ENCODE results near the gene CRYBG1. TPM values are rescaled to one million over a fixed set of nuclear protein-coding genes. Genes with fewer than 3 reads are reported as not detected.

The CRYBG1 gene
- total RNA-seq, 1 donor from 2014 or later: 33.6 TPM

DNA sequence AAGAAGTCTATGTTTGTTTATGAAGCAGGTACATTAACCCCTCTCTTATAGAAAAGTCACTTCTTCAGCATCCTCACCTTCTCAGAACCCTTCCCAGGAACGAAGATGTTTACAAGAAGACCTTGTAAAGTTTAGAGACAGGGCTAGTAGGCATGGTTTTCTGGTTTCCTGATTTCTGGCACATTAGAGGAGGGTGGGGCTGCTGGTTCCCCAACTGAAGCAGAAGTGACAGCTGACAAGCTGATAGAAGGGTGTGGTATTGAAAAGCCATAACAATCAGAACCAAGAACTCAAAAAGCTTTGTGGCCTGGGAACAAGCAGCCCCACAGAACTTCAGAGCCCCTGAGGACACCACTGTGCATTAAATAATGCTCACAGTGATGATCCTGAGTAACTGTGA is 177.6 kb downstream of the CRYBG1 start:
- POLR2A ChIA-PET: interaction anchor here (1.6 to 3.5 kb wide), 4 partner anchors 9 to 26 kb away, joined by 9 to 27 read pairs (median 10); no protein-coding TSS in a partner anchor
- CTCF ChIA-PET: interaction anchor here (0.9 to 2.7 kb wide), 3 partner anchors 25 to 30 kb away, joined by 3 to 12 read pairs (median 7); no protein-coding TSS in a partner anchor

DNA sequence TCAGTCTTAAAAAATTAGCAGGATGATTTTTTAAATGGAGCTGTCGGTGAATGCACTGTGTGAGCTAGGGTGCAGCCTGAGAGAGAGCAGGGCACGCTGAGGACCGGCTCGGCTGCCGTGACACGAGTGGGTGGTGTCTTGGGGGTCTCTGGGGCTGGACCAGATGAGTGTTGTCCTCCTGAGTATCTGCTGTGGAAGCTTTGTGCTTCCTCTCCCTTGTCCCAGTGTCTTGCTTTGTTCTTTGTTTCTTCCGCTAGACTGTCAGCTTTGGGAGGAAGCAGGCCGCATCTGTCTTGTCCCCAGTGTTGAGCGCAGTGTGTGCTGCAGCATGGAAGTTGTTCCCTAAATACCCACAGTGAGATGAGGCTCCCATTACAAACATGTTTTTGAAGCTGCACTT is 179.4 kb downstream of the CRYBG1 start:
- TF ChIP-seq, protein P1, sequence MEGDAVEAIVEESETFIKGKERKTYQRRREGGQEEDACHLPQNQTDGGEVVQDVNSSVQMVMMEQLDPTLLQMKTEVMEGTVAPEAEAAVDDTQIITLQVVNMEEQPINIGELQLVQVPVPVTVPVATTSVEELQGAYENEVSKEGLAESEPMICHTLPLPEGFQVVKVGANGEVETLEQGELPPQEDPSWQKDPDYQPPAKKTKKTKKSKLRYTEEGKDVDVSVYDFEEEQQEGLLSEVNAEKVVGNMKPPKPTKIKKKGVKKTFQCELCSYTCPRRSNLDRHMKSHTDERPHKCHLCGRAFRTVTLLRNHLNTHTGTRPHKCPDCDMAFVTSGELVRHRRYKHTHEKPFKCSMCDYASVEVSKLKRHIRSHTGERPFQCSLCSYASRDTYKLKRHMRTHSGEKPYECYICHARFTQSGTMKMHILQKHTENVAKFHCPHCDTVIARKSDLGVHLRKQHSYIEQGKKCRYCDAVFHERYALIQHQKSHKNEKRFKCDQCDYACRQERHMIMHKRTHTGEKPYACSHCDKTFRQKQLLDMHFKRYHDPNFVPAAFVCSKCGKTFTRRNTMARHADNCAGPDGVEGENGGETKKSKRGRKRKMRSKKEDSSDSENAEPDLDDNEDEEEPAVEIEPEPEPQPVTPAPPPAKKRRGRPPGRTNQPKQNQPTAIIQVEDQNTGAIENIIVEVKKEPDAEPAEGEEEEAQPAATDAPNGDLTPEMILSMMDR (IDR thresholded peaks at IDR 0.05): no peak
- peak overlapping the region; percentile 37 for H3K4me3 Mint-ChIP-seq

More for the DNA sequence above, 177.6 kb downstream of the CRYBG1 start:
- ATAC-seq (ENCODE audit: low read depth) (peak; percentile 64), DNase-seq (no peak)
- Mint-ChIP-seq H3K4me1 (peaks cover 68% of the 10 kb centered on the region), H3K9me3 (no peaks in the 10 kb centered on the region), H3K27me3 (no peaks in the 10 kb centered on the region), H3K4me3 (peak overlapping the region; percentile 50), H3K36me3 (ENCODE audit: low read depth) (peaks cover 57% of the 10 kb centered on the region), H3K27ac (peak overlapping the region; percentile 88)
- TF ChIP-seq, protein P1 (IDR thresholded peaks at IDR 0.05): no peak
- intact Hi-C loops (cut with micrococcal nuclease): loop anchor here (1.0 to 2.0 kb wide), 2 partner anchors 8 to 13 kb away; no protein-coding TSS in a partner anchor

DNA sequence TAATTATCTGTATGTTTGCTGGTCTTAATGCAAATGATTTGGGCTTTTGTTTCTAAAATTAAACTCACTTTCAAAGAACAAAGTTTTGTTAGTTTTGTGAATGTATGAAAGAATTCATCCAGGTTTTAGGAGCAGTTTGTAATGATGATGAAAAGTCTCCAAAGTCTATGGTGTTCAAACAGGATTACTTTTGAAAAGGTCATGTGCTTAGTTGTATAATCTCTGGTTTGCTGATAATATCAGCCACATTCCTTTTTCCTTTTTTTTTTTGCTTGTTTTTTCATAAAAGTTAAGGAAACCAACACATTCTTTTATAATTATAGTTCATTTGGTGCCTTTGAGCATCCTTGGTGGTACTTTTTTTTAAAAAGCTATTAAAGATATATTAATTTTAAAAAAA is 179.9 kb downstream of the CRYBG1 start:
- H3K27ac Mint-ChIP-seq: peak overlapping the region; percentile 80
- no peak for DNase-seq
- CTCF ChIA-PET: interaction anchor here (1.0 to 2.7 kb wide), 6 partner anchors 9 to 31 kb away, joined by 3 to 12 read pairs (median 3); no protein-coding TSS in a partner anchor
- POLR2A ChIA-PET: interaction anchor here (0.8 to 3.5 kb wide), 3 partner anchors 19 to 28 kb away, joined by 3 to 27 read pairs (median 16); no protein-coding TSS in a partner anchor
- intact Hi-C loops (cut with micrococcal nuclease): no loop called here
- H3K4me1 Mint-ChIP-seq: peaks cover 59% of the 10 kb centered on the region
- no peak for ATAC-seq (ENCODE audit: low read depth)
- TF ChIP-seq, protein P1 (IDR thresholded peaks at IDR 0.05): no peak
- H3K9me3 Mint-ChIP-seq: no peaks in the 10 kb centered on the region
- H3K27me3 Mint-ChIP-seq: no peaks in the 10 kb centered on the region
- H3K36me3 Mint-ChIP-seq (ENCODE audit: low read depth): peaks cover 61% of the 10 kb centered on the region
- H3K4me3 Mint-ChIP-seq: no peak overlapping the region

More for the DNA sequence above, 179.4 kb downstream of the CRYBG1 start:
- ChIA-PET CTCF (interaction anchor here (1.0 to 2.7 kb wide), 7 partner anchors 9 to 30 kb away, joined by 3 to 12 read pairs (median 3); no protein-coding TSS in a partner anchor), POLR2A (interaction anchor here (0.8 to 3.5 kb wide), 3 partner anchors 19 to 27 kb away, joined by 3 to 27 read pairs (median 16); no protein-coding TSS in a partner anchor)
- intact Hi-C loops (cut with micrococcal nuclease): loop anchor here (2.0 kb wide), 1 partner anchor 15 kb away; no protein-coding TSS in a partner anchor
- H3K9me3 Mint-ChIP-seq: no peaks in the 10 kb centered on the region
- no peaks in the 10 kb centered on the region for H3K27me3 Mint-ChIP-seq
- H3K27ac Mint-ChIP-seq: peak overlapping the region; percentile 80
- DNase-seq (no peak), ATAC-seq (ENCODE audit: low read depth) (no peak)
- H3K4me1 Mint-ChIP-seq: peaks cover 58% of the 10 kb centered on the region
- peaks cover 60% of the 10 kb centered on the region for H3K36me3 Mint-ChIP-seq (ENCODE audit: low read depth)

DNA sequence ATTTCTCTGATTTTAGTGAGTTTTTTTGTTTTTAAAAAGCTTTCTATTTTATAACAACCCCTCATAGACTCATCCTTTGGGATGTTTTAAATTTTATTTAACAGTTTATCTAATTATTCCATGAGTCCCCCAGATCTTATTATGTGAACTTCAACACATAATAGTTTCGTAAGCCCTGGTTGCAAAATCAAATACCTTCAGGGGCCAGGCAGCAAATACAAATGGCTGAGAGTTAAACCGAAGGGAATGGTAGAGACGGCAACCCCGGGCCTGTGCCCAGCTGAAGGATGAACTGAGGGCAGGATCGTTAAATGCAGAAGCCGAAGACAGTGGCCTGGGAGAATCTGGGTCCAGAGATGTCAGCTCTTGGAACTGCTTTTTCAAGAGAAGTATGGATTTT is 180.4 kb downstream of the CRYBG1 start:
- H3K27ac Mint-ChIP-seq: no peak overlapping the region
- TF ChIP-seq, protein P1 (IDR thresholded peaks at IDR 0.05): no peak
- ATAC-seq (ENCODE audit: low read depth) (no peak), DNase-seq (no peak)
- intact Hi-C loops (cut with micrococcal nuclease): no loop called here
- no peaks in the 10 kb centered on the region for H3K9me3 Mint-ChIP-seq
- peaks cover 61% of the 10 kb centered on the region for H3K36me3 Mint-ChIP-seq (ENCODE audit: low read depth)
- no peaks in the 10 kb centered on the region for H3K27me3 Mint-ChIP-seq
- H3K4me3 Mint-ChIP-seq: no peak overlapping the region
- H3K4me1 Mint-ChIP-seq: peaks cover 62% of the 10 kb centered on the region
- ChIA-PET POLR2A (interaction anchor here (0.6 to 3.5 kb wide), 3 partner anchors 20 to 39 kb away, joined by 7 to 27 read pairs (median 16); no protein-coding TSS in a partner anchor), CTCF (interaction anchor here (1.1 to 2.7 kb wide), 3 partner anchors 28 to 31 kb away, joined by 3 to 12 read pairs (median 3); no protein-coding TSS in a partner anchor)

DNA sequence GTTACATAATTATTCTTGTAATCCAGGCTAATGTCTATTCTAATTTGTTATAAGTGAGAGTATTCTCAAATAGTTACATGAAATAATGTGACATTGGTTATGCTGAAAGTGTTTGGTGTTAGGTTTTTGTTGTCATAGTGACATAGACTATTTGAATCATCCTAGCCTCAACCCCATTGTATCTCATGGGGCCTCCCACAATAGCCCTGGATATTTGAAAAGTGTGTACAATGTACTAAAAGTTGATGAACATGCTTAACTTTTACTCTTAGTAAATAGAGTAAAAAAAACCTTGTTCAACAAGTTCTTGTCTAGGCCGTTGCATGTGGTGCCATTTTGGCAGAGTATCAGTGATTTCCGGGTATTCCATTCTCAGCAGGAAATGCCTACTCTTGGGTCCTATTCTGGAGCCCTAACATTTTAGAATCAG is 185.8 kb downstream of the CRYBG1 start:
- ATAC-seq (ENCODE audit: low read depth) (peak; percentile 2), DNase-seq (no peak)
- Mint-ChIP-seq H3K9me3 (no peaks in the 10 kb centered on the region), H3K27ac (peak overlapping the region; percentile 98), H3K4me1 (peaks cover 45% of the 10 kb centered on the region), H3K4me3 (peak overlapping the region; percentile 70), H3K36me3 (ENCODE audit: low read depth) (peaks cover 71% of the 10 kb centered on the region), H3K27me3 (no peaks in the 10 kb centered on the region)
- intact Hi-C loops (cut with micrococcal nuclease): loop anchor here (1.0 kb wide), 1 partner anchor 8 kb away; no protein-coding TSS in a partner anchor
- TF ChIP-seq, protein P1 (IDR thresholded peaks at IDR 0.05): no peak
- POLR2A ChIA-PET: interaction anchor here (0.6 to 4.8 kb wide), 10 partner anchors 9 to 113 kb away, joined by 3 to 51 read pairs (median 8); no protein-coding TSS in a partner anchor
- CTCF ChIA-PET: interaction anchor here (1.0 to 2.6 kb wide), 6 partner anchors 10 to 37 kb away, joined by 3 to 16 read pairs (median 5); no protein-coding TSS in a partner anchor
